ENCODE data around the gene TRIM2. TPM values are rescaled to one million over a fixed set of nuclear protein-coding genes. Genes with fewer than 3 reads are reported as not detected.

Gene TRIM2
- total RNA-seq, 2 experiments from 2014 or later = 0.13 to 0.18 TPM

- H3K27me3 Mint-ChIP-seq (ENCODE audit: low read depth) = peaks cover 10% of the 10 kb centered on the region
- no peak overlapping the region for H3K27ac Mint-ChIP-seq
- no peak for DNase-seq
- no peaks in the 10 kb centered on the region for H3K9me3 Mint-ChIP-seq (ENCODE audit: insufficient read depth)
- ATAC-seq = no peak
- ChIA-PET CTCF (no interaction called here), POLR2A (no interaction called here)
- no peak overlapping the region for H3K4me3 Mint-ChIP-seq
- H3K36me3 Mint-ChIP-seq (ENCODE audit: low read depth) = no peaks in the 10 kb centered on the region
- peaks cover 5% of the 10 kb centered on the region for H3K4me1 Mint-ChIP-seq (ENCODE audit: low read depth)
Observed at GRCh38 chr4:153273751-153274150, 69.5 kb downstream of the TRIM2 start.

- ATAC-seq (no peak), DNase-seq (no peak)
- POLR2A ChIA-PET = no interaction called here
- H3K27me3 Mint-ChIP-seq (ENCODE audit: low read depth) = peaks cover 12% of the 10 kb centered on the region
- H3K4me1 Mint-ChIP-seq (ENCODE audit: low read depth) = peaks cover 5% of the 10 kb centered on the region
- CTCF ChIA-PET = interaction anchor here (1.2 kb wide), 1 partner anchor 14 kb away, joined by 3 read pairs; no protein-coding TSS in a partner anchor
- H3K36me3 Mint-ChIP-seq (ENCODE audit: low read depth) = no peaks in the 10 kb centered on the region
- H3K4me3 Mint-ChIP-seq = no peak overlapping the region
- H3K27ac Mint-ChIP-seq = no peak overlapping the region
- no peaks in the 10 kb centered on the region for H3K9me3 Mint-ChIP-seq (ENCODE audit: insufficient read depth)
Observed at GRCh38 chr4:153274967-153275366, 70.7 kb downstream of the TRIM2 start.

GRCh38 chr4:153275380-153276276, 71.4 kb downstream of the TRIM2 start:
- H3K4me3 Mint-ChIP-seq = no peak overlapping the region
- ChIA-PET CTCF (interaction anchor here (0.9 to 1.2 kb wide), 2 partner anchors 14 kb away, joined by 3 read pairs; no protein-coding TSS in a partner anchor), POLR2A (no interaction called here)
- peaks cover 5% of the 10 kb centered on the region for H3K4me1 Mint-ChIP-seq (ENCODE audit: low read depth)
- DNase-seq (no peak), ATAC-seq (no peak)
- H3K9me3 Mint-ChIP-seq (ENCODE audit: insufficient read depth) = no peaks in the 10 kb centered on the region
- H3K27ac Mint-ChIP-seq = no peak overlapping the region
- H3K27me3 Mint-ChIP-seq (ENCODE audit: low read depth) = peaks cover 12% of the 10 kb centered on the region
- H3K36me3 Mint-ChIP-seq (ENCODE audit: low read depth) = no peaks in the 10 kb centered on the region

GRCh38 chr4:153276971-153277370, 72.7 kb downstream of the TRIM2 start:
- ChIA-PET CTCF (interaction anchor here (0.9 to 1.3 kb wide), 2 partner anchors 15 to 20 kb away, joined by 3 read pairs; no protein-coding TSS in a partner anchor), POLR2A (no interaction called here)
- Mint-ChIP-seq H3K27ac (no peak overlapping the region), H3K36me3 (ENCODE audit: low read depth) (no peaks in the 10 kb centered on the region), H3K9me3 (ENCODE audit: insufficient read depth) (no peaks in the 10 kb centered on the region), H3K4me1 (ENCODE audit: low read depth) (peaks cover 5% of the 10 kb centered on the region), H3K4me3 (no peak overlapping the region), H3K27me3 (ENCODE audit: low read depth) (peaks cover 12% of the 10 kb centered on the region)
- DNase-seq (no peak), ATAC-seq (no peak)

GRCh38 chr4:153281476-153281875, 77.2 kb downstream of the TRIM2 start:
- ChIA-PET CTCF (interaction anchor here (1.3 kb wide), 1 partner anchor 12 kb away, joined by 4 read pairs; no protein-coding TSS in a partner anchor), POLR2A (no interaction called here)
- no peak overlapping the region for H3K27ac Mint-ChIP-seq
- ATAC-seq (no peak), DNase-seq (no peak)
- peaks cover 3% of the 10 kb centered on the region for H3K36me3 Mint-ChIP-seq (ENCODE audit: low read depth)
- H3K4me1 Mint-ChIP-seq (ENCODE audit: low read depth) = peaks cover 5% of the 10 kb centered on the region
- H3K9me3 Mint-ChIP-seq (ENCODE audit: insufficient read depth) = no peaks in the 10 kb centered on the region
- H3K4me3 Mint-ChIP-seq = no peak overlapping the region
- peaks cover 3% of the 10 kb centered on the region for H3K27me3 Mint-ChIP-seq (ENCODE audit: low read depth)

- peaks cover 3% of the 10 kb centered on the region for H3K27me3 Mint-ChIP-seq (ENCODE audit: low read depth)
- no peaks in the 10 kb centered on the region for H3K9me3 Mint-ChIP-seq (ENCODE audit: insufficient read depth)
- peaks cover 3% of the 10 kb centered on the region for H3K4me1 Mint-ChIP-seq (ENCODE audit: low read depth)
- H3K27ac Mint-ChIP-seq = no peak overlapping the region
- ChIA-PET CTCF (interaction anchor here (1.3 kb wide), 1 partner anchor 12 kb away, joined by 4 read pairs; no protein-coding TSS in a partner anchor), POLR2A (no interaction called here)
- no peak for DNase-seq
- no peak overlapping the region for H3K4me3 Mint-ChIP-seq
- no peak for ATAC-seq
- H3K36me3 Mint-ChIP-seq (ENCODE audit: low read depth) = peaks cover 3% of the 10 kb centered on the region
Observed at GRCh38 chr4:153282023-153282422, 77.8 kb downstream of the TRIM2 start.

GRCh38 chr4:153283260-153283659, 79.0 kb downstream of the TRIM2 start:
- Mint-ChIP-seq H3K36me3 (ENCODE audit: low read depth) (peaks cover 3% of the 10 kb centered on the region), H3K27ac (no peak overlapping the region), H3K9me3 (ENCODE audit: insufficient read depth) (no peaks in the 10 kb centered on the region), H3K27me3 (ENCODE audit: low read depth) (peaks cover 3% of the 10 kb centered on the region), H3K4me3 (no peak overlapping the region), H3K4me1 (ENCODE audit: low read depth) (no peaks in the 10 kb centered on the region)
- DNase-seq = no peak
- ATAC-seq = no peak
- CTCF ChIA-PET = no interaction called here
- POLR2A ChIA-PET = no interaction called here

- ATAC-seq (no peak), DNase-seq (no peak)
- Mint-ChIP-seq H3K9me3 (ENCODE audit: insufficient read depth) (peaks cover 6% of the 10 kb centered on the region), H3K27ac (no peak overlapping the region), H3K27me3 (ENCODE audit: low read depth) (peaks cover 3% of the 10 kb centered on the region), H3K36me3 (ENCODE audit: low read depth) (no peaks in the 10 kb centered on the region), H3K4me1 (ENCODE audit: low read depth) (no peaks in the 10 kb centered on the region), H3K4me3 (no peak overlapping the region)
- POLR2A ChIA-PET = no interaction called here
- CTCF ChIA-PET = interaction anchor here (1.3 kb wide), 1 partner anchor 28 kb away, joined by 5 read pairs; no protein-coding TSS in a partner anchor
Observed at GRCh38 chr4:153290134-153290533, 85.9 kb downstream of the TRIM2 start.

- Mint-ChIP-seq H3K27me3 (ENCODE audit: low read depth) (peaks cover 3% of the 10 kb centered on the region), H3K4me1 (ENCODE audit: low read depth) (no peaks in the 10 kb centered on the region), H3K27ac (no peak overlapping the region), H3K9me3 (ENCODE audit: insufficient read depth) (peaks cover 6% of the 10 kb centered on the region), H3K36me3 (ENCODE audit: low read depth) (no peaks in the 10 kb centered on the region), H3K4me3 (no peak overlapping the region)
- CTCF ChIA-PET = no interaction called here
- ATAC-seq (no peak), DNase-seq (no peak)
- POLR2A ChIA-PET = no interaction called here
Observed at GRCh38 chr4:153291562-153291961, 87.3 kb downstream of the TRIM2 start.

GRCh38 chr4:153292897-153293741, 88.9 kb downstream of the TRIM2 start:
- ATAC-seq (no peak), DNase-seq (no peak)
- POLR2A ChIA-PET = no interaction called here
- peaks cover 6% of the 10 kb centered on the region for H3K9me3 Mint-ChIP-seq (ENCODE audit: insufficient read depth)
- peaks cover 8% of the 10 kb centered on the region for H3K27me3 Mint-ChIP-seq (ENCODE audit: low read depth)
- no peaks in the 10 kb centered on the region for H3K36me3 Mint-ChIP-seq (ENCODE audit: low read depth)
- CTCF ChIA-PET = interaction anchor here (1.6 kb wide), 1 partner anchor 11 kb away, joined by 4 read pairs; no protein-coding TSS in a partner anchor
- H3K27ac Mint-ChIP-seq = no peak overlapping the region
- no peaks in the 10 kb centered on the region for H3K4me1 Mint-ChIP-seq (ENCODE audit: low read depth)
- H3K4me3 Mint-ChIP-seq = no peak overlapping the region

- Mint-ChIP-seq H3K27ac (no peak overlapping the region), H3K27me3 (ENCODE audit: low read depth) (peaks cover 5% of the 10 kb centered on the region), H3K4me1 (ENCODE audit: low read depth) (no peaks in the 10 kb centered on the region), H3K4me3 (no peak overlapping the region), H3K36me3 (ENCODE audit: low read depth) (no peaks in the 10 kb centered on the region), H3K9me3 (ENCODE audit: insufficient read depth) (peaks cover 2% of the 10 kb centered on the region)
- POLR2A ChIA-PET = no interaction called here
- no peak for ATAC-seq
- DNase-seq = no peak
- CTCF ChIA-PET = interaction anchor here (1.6 kb wide), 1 partner anchor 12 kb away, joined by 4 read pairs; no protein-coding TSS in a partner anchor
Observed at GRCh38 chr4:153293742-153294057, 89.5 kb downstream of the TRIM2 start.

GRCh38 chr4:153294631-153295030, 90.4 kb downstream of the TRIM2 start:
- no peak for ATAC-seq
- ChIA-PET POLR2A (no interaction called here), CTCF (interaction anchor here (0.8 to 1.6 kb wide), 3 partner anchors 10 to 167 kb away, joined by 3 to 4 read pairs (median 3); no protein-coding TSS in a partner anchor)
- DNase-seq = no peak
- H3K27me3 Mint-ChIP-seq (ENCODE audit: low read depth) = peaks cover 7% of the 10 kb centered on the region
- H3K27ac Mint-ChIP-seq = no peak overlapping the region
- no peaks in the 10 kb centered on the region for H3K9me3 Mint-ChIP-seq (ENCODE audit: insufficient read depth)
- no peaks in the 10 kb centered on the region for H3K36me3 Mint-ChIP-seq (ENCODE audit: low read depth)
- no peak overlapping the region for H3K4me3 Mint-ChIP-seq
- H3K4me1 Mint-ChIP-seq (ENCODE audit: low read depth) = no peaks in the 10 kb centered on the region

All from activated CD8-positive, alpha-beta T cell treated with anti-CD3 and anti-CD28 coated beads, Interleukin-2, amount 10 ng/mL, durations not matched to agents 7 days and 5 days (primary cell).